GM10248 (cell line): ENCODE measurements around the gene PTGFRN.

Experiments used
- CTCF ChIA-PET: fragments of 300-600 bp; sonication (Branson Sonifier 250); formaldehyde crosslinking; extraction: SDS; loops from one replicate; lab custom pipeline; 2021; ENCODE audit warnings: antibody characterized with exemption; lab: Yijun Ruan, JAX
- POLR2A ChIA-PET: fragments of 350-650 bp; sonication (Branson Sonifier 250); formaldehyde crosslinking; extraction: SDS; loops from one replicate; lab custom pipeline; 2020; ENCODE audit warnings: antibody characterized with exemption; lab: Yijun Ruan, JAX
- DNase-seq: peaks from one replicate; pipeline ENCODE4 v3.0.0; 2012; ENCODE audit errors: extremely low spot score
- CTCF ChIP-seq: IDR thresholded peaks from 2 replicates; pipeline ENCODE4 v1.5.1; 2012; ENCODE audit warnings: mild to moderate bottlenecking, low read depth; ENCODE audit errors: extremely low read depth, missing control alignments, control extremely low read depth

The PTGFRN gene

GRCh38 chr1:116989835-116990234, 80.1 kb downstream of the PTGFRN start:
- ChIA-PET POLR2A (no interaction called here), CTCF (no interaction called here)
- no peak for DNase-seq
- no peak for TF ChIP-seq CTCF

GRCh38 chr1:116990612-116991151, 81.0 kb downstream of the PTGFRN start:
- DNase-seq: no peak
- no peak for TF ChIP-seq CTCF
- ChIA-PET POLR2A (no interaction called here), CTCF (no interaction called here)

- DNase-seq: no peak
- TF ChIP-seq CTCF: no peak
- CTCF ChIA-PET: no interaction called here
- POLR2A ChIA-PET: no interaction called here
Observed at GRCh38 chr1:116991171-116991845, 81.6 kb downstream of the PTGFRN start.

GRCh38 chr1:116991918-116992317, 82.2 kb downstream of the PTGFRN start:
- CTCF ChIA-PET: no interaction called here
- no peak for TF ChIP-seq CTCF
- POLR2A ChIA-PET: no interaction called here

GRCh38 chr1:116993286-116993685, 83.6 kb downstream of the PTGFRN start:
- no peak for DNase-seq
- ChIA-PET POLR2A (no interaction called here), CTCF (no interaction called here)
- no peak for TF ChIP-seq CTCF

More at GRCh38 chr1:116991918-116992317, 82.2 kb downstream of the PTGFRN start:
- no peak for DNase-seq

GRCh38 chr1:116994411-116994810, 84.7 kb downstream of the PTGFRN start:
- ChIA-PET POLR2A (no interaction called here), CTCF (no interaction called here)
- TF ChIP-seq CTCF: no peak
- no peak for DNase-seq
